ENCODE results near the gene PSMD12. TPM values are rescaled to one million over a fixed set of nuclear protein-coding genes. Genes with fewer than 3 reads are reported as not detected.

PSMD12 gene
- total and polyA plus RNA-seq, 2 donors (not counting 3 experiments of a cell fraction or from before 2014, with no cell fraction given) = 14.1 to 73.0 TPM

GRCh38 chr17:67290244-67290643, 76.1 kb downstream of the PSMD12 start:
- H3K4me1 ChIP-seq (ENCODE audit: control insufficient read depth, extremely low read depth, insufficient read depth, low read length) = peaks cover 7% of the 10 kb centered on the region
- no peaks in the 10 kb centered on the region for H3K27me3 ChIP-seq (ENCODE audit: control insufficient read depth in 2 of 2, insufficient read depth in 2 of 2, low read length in 2 of 2)
- intact Hi-C loops (cut with micrococcal nuclease) (loop anchor here (5.0 kb wide), 1 partner anchor 43 kb away; the partner anchor contains the start of gene HELZ), dilution Hi-C loops (cut with MboI; ENCODE audit: extremely low pct_ligation_motif_present, low sequenced_read_pairs) (no loop called here)
- no peaks in the 10 kb centered on the region for H3K36me3 ChIP-seq (ENCODE audit: control insufficient read depth in 2 of 2, extremely low read depth in 1 of 2, insufficient read depth in 2 of 2, low read length in 2 of 2)
- no peak overlapping the region for H2AFZ ChIP-seq (ENCODE audit: low read depth, low read length)
- no peaks in the 10 kb centered on the region for H4K20me1 ChIP-seq (replicated peaks; ENCODE audit: control insufficient read depth, extremely low read depth, insufficient read depth, low read length)
- no peak overlapping the region for H3K27ac ChIP-seq (ENCODE audit: insufficient read depth, low read depth, low read length)
- H3K4me3 ChIP-seq (replicated peaks in 1 of 3; ENCODE audit: insufficient read depth in 1 of 3, low read depth in 1 of 3, low read length in 3 of 3) = no peak overlapping the region
- no peak overlapping the region for H3K9ac ChIP-seq (replicated peaks; ENCODE audit: extremely low read depth, insufficient read depth, low read length)
- FAIRE-seq (peak; percentile 31), DNase-seq (ENCODE audit: low read depth, low spot score) (no peak)
- H3K79me2 ChIP-seq (ENCODE audit: control insufficient read depth, insufficient read depth, low read length) = no peaks in the 10 kb centered on the region
- H3K9me3 ChIP-seq (replicated peaks; ENCODE audit: control insufficient read depth, insufficient read depth, low read length) = no peaks in the 10 kb centered on the region
- BruUV-seq (replicated peaks) = no TSS peak
- TF ChIP-seq POLR2AphosphoS5 (IDR thresholded peaks at IDR 0.05; ENCODE audit: insufficient read depth, low read depth, low read length) = no peak
- no peak for TF ChIP-seq MAX (IDR thresholded peaks at IDR 0.05; ENCODE audit: insufficient read depth, insufficient read length)
- no peak for TF ChIP-seq EZH2 (IDR thresholded peaks at IDR 0.05; ENCODE audit: borderline replicate concordance, low read depth, low read length, severe bottlenecking)
- TF ChIP-seq JUN (IDR thresholded peaks at IDR 0.05; ENCODE audit: borderline replicate concordance, insufficient read depth, insufficient read length, low read depth) = no peak
- TF ChIP-seq GATA2 (IDR thresholded peaks at IDR 0.05; ENCODE audit: insufficient read depth, insufficient read length, low read depth, low read length) = no peak
- TF ChIP-seq MYC (IDR thresholded peaks at IDR 0.05; ENCODE audit: low read depth, low read length) = no peak
- TF ChIP-seq, protein P1, sequence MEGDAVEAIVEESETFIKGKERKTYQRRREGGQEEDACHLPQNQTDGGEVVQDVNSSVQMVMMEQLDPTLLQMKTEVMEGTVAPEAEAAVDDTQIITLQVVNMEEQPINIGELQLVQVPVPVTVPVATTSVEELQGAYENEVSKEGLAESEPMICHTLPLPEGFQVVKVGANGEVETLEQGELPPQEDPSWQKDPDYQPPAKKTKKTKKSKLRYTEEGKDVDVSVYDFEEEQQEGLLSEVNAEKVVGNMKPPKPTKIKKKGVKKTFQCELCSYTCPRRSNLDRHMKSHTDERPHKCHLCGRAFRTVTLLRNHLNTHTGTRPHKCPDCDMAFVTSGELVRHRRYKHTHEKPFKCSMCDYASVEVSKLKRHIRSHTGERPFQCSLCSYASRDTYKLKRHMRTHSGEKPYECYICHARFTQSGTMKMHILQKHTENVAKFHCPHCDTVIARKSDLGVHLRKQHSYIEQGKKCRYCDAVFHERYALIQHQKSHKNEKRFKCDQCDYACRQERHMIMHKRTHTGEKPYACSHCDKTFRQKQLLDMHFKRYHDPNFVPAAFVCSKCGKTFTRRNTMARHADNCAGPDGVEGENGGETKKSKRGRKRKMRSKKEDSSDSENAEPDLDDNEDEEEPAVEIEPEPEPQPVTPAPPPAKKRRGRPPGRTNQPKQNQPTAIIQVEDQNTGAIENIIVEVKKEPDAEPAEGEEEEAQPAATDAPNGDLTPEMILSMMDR (IDR thresholded peaks at IDR 0.05; ENCODE audit: extremely low read depth in 1 of 2, insufficient read depth in 1 of 2, low read depth in 1 of 2, low read length in 2 of 2) = no peak
- TF ChIP-seq POLR2A (IDR thresholded peaks at IDR 0.05; ENCODE audit: low read depth, low read length) = no peak
- no peak for TF ChIP-seq FOS (IDR thresholded peaks at IDR 0.05; ENCODE audit: borderline replicate concordance, insufficient read depth, low read length)
- ChIA-PET POLR2A (no interaction called here), CTCF (interaction anchor here (1.3 to 6.1 kb wide), 4 partner anchors 9 to 70 kb away, joined by 3 to 53 read pairs (median 4); no protein-coding TSS in a partner anchor)
- H3K9me1 ChIP-seq (replicated peaks; ENCODE audit: control insufficient read depth, extremely low read depth, insufficient read depth, low read length) = no peaks in the 10 kb centered on the region
- no peak overlapping the region for H3K4me2 ChIP-seq (ENCODE audit: insufficient read depth, low read length)
